ENCODE results near the gene PIP4K2C.
"Not testable (repeated sequence)": the region's sequence is repeated elsewhere in the genome, so short reads cannot be mapped to it uniquely, and the experiment has no call there.

Gene PIP4K2C

GRCh38 chr12:57585156-57585555 lies 5.8 kb upstream of the PIP4K2C start:
- no peak for DNase-seq (ENCODE audit: low read depth)

GRCh38 chr12:57586128-57586527 lies 4.9 kb upstream of the PIP4K2C start:
- no peak for DNase-seq (ENCODE audit: low read depth)

- no peak for DNase-seq (ENCODE audit: low read depth)
These were observed 4.1 kb upstream of the PIP4K2C start for GRCh38 chr12:57586832-57587429.

GRCh38 chr12:57588951-57589610 lies 1.9 kb upstream of the PIP4K2C start:
- not testable (repeated sequence) for DNase-seq (ENCODE audit: low read depth)

- DNase-seq (ENCODE audit: low read depth) = no peak
These were observed 521 bp upstream of the PIP4K2C start for GRCh38 chr12:57590479-57590863.

- DNase-seq (ENCODE audit: low read depth) = no peak
These were observed 862 bp downstream of the PIP4K2C start for GRCh38 chr12:57591782-57592325.

GRCh38 chr12:57592551-57593165 lies 1.7 kb downstream of the PIP4K2C start:
- no peak for DNase-seq (ENCODE audit: low read depth)

GRCh38 chr12:57593187-57593586 lies 2.2 kb downstream of the PIP4K2C start:
- DNase-seq (ENCODE audit: low read depth) = no peak

GRCh38 chr12:57600395-57600794 lies 9.4 kb downstream of the PIP4K2C start:
- no peak for DNase-seq (ENCODE audit: low read depth)

- DNase-seq (ENCODE audit: low read depth) = no peak
These were observed 11.6 kb downstream of the PIP4K2C start for GRCh38 chr12:57602544-57602943.

GRCh38 chr12:57603324-57603723 lies 12.3 kb downstream of the PIP4K2C start:
- no peak for DNase-seq (ENCODE audit: low read depth)

- no peak for DNase-seq (ENCODE audit: low read depth)
These were observed 12.9 kb downstream of the PIP4K2C start for GRCh38 chr12:57603815-57604453.

- no peak for DNase-seq (ENCODE audit: low read depth)
These were observed 13.5 kb downstream of the PIP4K2C start, which contains the start of gene DTX3 for GRCh38 chr12:57604454-57604991. Gene DTX3 (plus strand): TSS chr12:57604824. CDS start chr12:57606518, 1,694 bp downstream.

GRCh38 chr12:57604992-57605810 lies 14.2 kb downstream of the PIP4K2C start:
- no peak for DNase-seq (ENCODE audit: low read depth)

- no peak for DNase-seq (ENCODE audit: low read depth)
These were observed 14.9 kb downstream of the PIP4K2C start for GRCh38 chr12:57605811-57606311.

- no peak for DNase-seq (ENCODE audit: low read depth)
These were observed 15.4 kb downstream of the PIP4K2C start for GRCh38 chr12:57606399-57606798.

GRCh38 chr12:57606821-57607220 lies 15.8 kb downstream of the PIP4K2C start:
- DNase-seq (ENCODE audit: low read depth) = no peak

- DNase-seq (ENCODE audit: low read depth) = no peak
These were observed 17.1 kb downstream of the PIP4K2C start for GRCh38 chr12:57607958-57608663.

GRCh38 chr12:57609101-57609780 lies 18.2 kb downstream of the PIP4K2C start:
- no peak for DNase-seq (ENCODE audit: low read depth)
